ENCODE measurements around the gene SCGB3A2. TPM values are rescaled to one million over a fixed set of nuclear protein-coding genes. Genes with fewer than 3 reads are reported as not detected.

Gene SCGB3A2
- total RNA-seq (2022) (not detected in 2 replicates), Bru-seq, nascent RNA (percentile 9 among the genes with signal in this experiment), BruChase-seq, experiment 1, labeled RNA remaining after a 2-hour chase (percentile 15 among the genes with signal in this experiment), BruChase-seq, experiment 2, labeled RNA remaining after a 6-hour chase (percentile 7 among the genes with signal in this experiment)
- long read RNA-seq: 0 reads

- CTCF ChIA-PET: no interaction called here
- POLR2A ChIA-PET: no interaction called here
- H3K4me1 Mint-ChIP-seq (ENCODE audit: low read depth, unreplicated experiment): peaks cover 7% of the 10 kb centered on the region
These were observed at the start of gene SCGB3A2 for GRCh38 chr5:147878066-147878759. Gene SCGB3A2 (plus strand): TSS chr5:147878711. CDS start chr5:147878804, 93 bp downstream.

GRCh38 chr5:147830035-147830434, 48.5 kb upstream of the SCGB3A2 start:
- POLR2A ChIA-PET: no interaction called here

More at GRCh38 chr5:147878066-147878759, at the start of gene SCGB3A2:
- H3K9me3 Mint-ChIP-seq (ENCODE audit: unreplicated experiment): peaks cover 6% of the 10 kb centered on the region
- no peak for DNase-seq
- no peak for TF ChIP-seq CTCF (IDR thresholded peaks at IDR 0.05; ENCODE audit: insufficient read depth in 1 of 2, low read depth in 1 of 2, low read length in 1 of 2, severe bottlenecking in 1 of 2, unreplicated experiment in 1 of 2)
- no TSS peak for BruUV-seq (replicated peaks)
- no peak within 1 kb of the TSS for H3K27ac Mint-ChIP-seq (ENCODE audit: unreplicated experiment)
- intact Hi-C loops (cut with micrococcal nuclease; ENCODE audit: unreplicated experiment): no loop called here
- Histone ChIP-seq H3K9me3 (no peaks in the 10 kb centered on the region), H3K4me1 (peaks cover 5% of the 10 kb centered on the region; the same call in 1 of the 2 replicates), H3K27me3 (replicated peaks; ENCODE audit: control insufficient read depth, insufficient read depth, low read length) (no peaks in the 10 kb centered on the region), H3K4me3 (ENCODE audit: low read depth, low read length) (no peak within 1 kb of the TSS), H3K36me3 (ENCODE audit: control insufficient read depth, insufficient read depth, low read length) (no peaks in the 10 kb centered on the region)
- no peaks in the 10 kb centered on the region for H3K27me3 Mint-ChIP-seq (ENCODE audit: insufficient read depth, unreplicated experiment)
- H3K4me3 Mint-ChIP-seq (ENCODE audit: unreplicated experiment): no peak within 1 kb of the TSS
- no peaks in the 10 kb centered on the region for H3K36me3 Mint-ChIP-seq (ENCODE audit: insufficient read depth, unreplicated experiment)

More at GRCh38 chr5:147830035-147830434, 48.5 kb upstream of the SCGB3A2 start:
- no peaks in the 10 kb centered on the region for H3K9me3 ChIP-seq
- DNase-seq: no peak
- TF ChIP-seq CTCF (IDR thresholded peaks at IDR 0.05; ENCODE audit: insufficient read depth in 1 of 2, low read depth in 1 of 2, low read length in 1 of 2, severe bottlenecking in 1 of 2, unreplicated experiment in 1 of 2): no peak
- H3K36me3 Mint-ChIP-seq (ENCODE audit: insufficient read depth, unreplicated experiment): peaks cover 60% of the 10 kb centered on the region
- H3K27me3 ChIP-seq (replicated peaks; ENCODE audit: control insufficient read depth, insufficient read depth, low read length): no peaks in the 10 kb centered on the region
- CTCF ChIA-PET: no interaction called here
- intact Hi-C loops (cut with micrococcal nuclease; ENCODE audit: unreplicated experiment): loop anchor here (1.0 to 10.0 kb wide), 5 partner anchors 8 to 425 kb away; partner anchors contain the start of gene JAKMIP2
- H3K27ac Mint-ChIP-seq (ENCODE audit: unreplicated experiment): peak overlapping the region; percentile 83
- H3K36me3 ChIP-seq (ENCODE audit: control insufficient read depth, insufficient read depth, low read length): peaks cover 4% of the 10 kb centered on the region
- H3K4me1 Mint-ChIP-seq (ENCODE audit: low read depth, unreplicated experiment): peaks cover 31% of the 10 kb centered on the region
- peak overlapping the region; percentile 75 for H3K4me3 Mint-ChIP-seq (ENCODE audit: unreplicated experiment)
- peaks cover 54% of the 10 kb centered on the region for H3K4me1 ChIP-seq
- H3K4me3 ChIP-seq (ENCODE audit: low read depth, low read length): peak overlapping the region; percentile 37
- H3K9me3 Mint-ChIP-seq (ENCODE audit: unreplicated experiment): no peaks in the 10 kb centered on the region
- BruUV-seq (replicated peaks): no TSS peak
- H3K27me3 Mint-ChIP-seq (ENCODE audit: insufficient read depth, unreplicated experiment): no peaks in the 10 kb centered on the region
